HEK293 (cell line): ENCODE measurements around the gene LY6G5B.

ENCODE experiments used
- CTCF ChIP-seq: fragments of 450-650 bp; formaldehyde crosslinking; IDR thresholded peaks from 2 replicates; pipeline ENCODE4 v1.5.1; 2016; ENCODE audit warnings: missing biosample characterization, missing genetic modification characterization
- HIC1 ChIP-seq: fragments of 450-650 bp; formaldehyde crosslinking; IDR thresholded peaks from 2 replicates; pipeline ENCODE4 v1.5.1; 2016; ENCODE audit warnings: missing biosample characterization, missing genetic modification characterization
- KLF7 ChIP-seq: fragments of 450-650 bp; formaldehyde crosslinking; IDR thresholded peaks from 2 replicates; pipeline ENCODE4 v1.5.1; 2016; ENCODE audit warnings: missing biosample characterization, missing genetic modification characterization, borderline replicate concordance
- OSR2 ChIP-seq: fragments of 450-650 bp; formaldehyde crosslinking; IDR thresholded peaks from 2 replicates; pipeline ENCODE4 v1.5.1; 2016; ENCODE audit warnings: missing biosample characterization, missing genetic modification characterization
- PRDM10 ChIP-seq: fragments of 450-650 bp; formaldehyde crosslinking; IDR thresholded peaks from 2 replicates; pipeline ENCODE4 v1.5.1; 2016; ENCODE audit warnings: missing biosample characterization, missing genetic modification characterization
- PRDM2 ChIP-seq: fragments of 450-650 bp; formaldehyde crosslinking; IDR thresholded peaks from 2 replicates; pipeline ENCODE4 v1.5.1; 2016; ENCODE audit warnings: missing biosample characterization, missing genetic modification characterization, borderline replicate concordance
- SP2 ChIP-seq: fragments of 450-650 bp; formaldehyde crosslinking; IDR thresholded peaks from 2 replicates; pipeline ENCODE4 v1.5.1; 2016; ENCODE audit warnings: missing biosample characterization, missing genetic modification characterization
- ZBTB26 ChIP-seq: fragments of 450-650 bp; formaldehyde crosslinking; optimal IDR thresholded peaks from 2 replicates; pipeline ENCODE3; 2016; ENCODE audit warnings: missing biosample characterization, mild to moderate bottlenecking, missing genetic modification characterization
- ZEB2 ChIP-seq: fragments of 450-650 bp; formaldehyde crosslinking; IDR thresholded peaks from 2 replicates; pipeline ENCODE4 v1.5.1; 2016; ENCODE audit warnings: missing biosample characterization, missing genetic modification characterization
- ZFP37 ChIP-seq: fragments of 450-650 bp; formaldehyde crosslinking; IDR thresholded peaks from 2 replicates; pipeline ENCODE4 v1.5.1; 2016; ENCODE audit warnings: missing biosample characterization, missing genetic modification characterization
- ZNF394 ChIP-seq: fragments of 450-650 bp; formaldehyde crosslinking; IDR thresholded peaks from 2 replicates; pipeline ENCODE4 v1.5.1; 2016; ENCODE audit warnings: missing biosample characterization, missing genetic modification characterization, mild to moderate bottlenecking, moderate library complexity, borderline replicate concordance
- ZNF398 ChIP-seq: fragments of 450-650 bp; formaldehyde crosslinking; IDR thresholded peaks from 2 replicates; pipeline ENCODE4 v1.5.1; 2017; ENCODE audit warnings: missing biosample characterization, missing genetic modification characterization
- ZNF423 ChIP-seq: fragments of 450-650 bp; formaldehyde crosslinking; IDR thresholded peaks from 2 replicates; pipeline ENCODE4 v1.5.1; 2016; ENCODE audit warnings: missing biosample characterization, missing genetic modification characterization
- ZNF426 ChIP-seq: fragments of 450-650 bp; formaldehyde crosslinking; IDR thresholded peaks from 2 replicates; pipeline ENCODE4 v1.5.1; 2017; ENCODE audit warnings: missing biosample characterization, missing genetic modification characterization, mild to moderate bottlenecking, inconsistent platforms, moderate library complexity
- ZNF600 ChIP-seq: fragments of 450-650 bp; formaldehyde crosslinking; IDR thresholded peaks from 2 replicates; pipeline ENCODE4 v1.5.1; 2016; ENCODE audit warnings: missing biosample characterization, missing genetic modification characterization
- ZNF623 ChIP-seq: fragments of 450-650 bp; formaldehyde crosslinking; IDR thresholded peaks from 2 replicates; pipeline ENCODE4 v1.5.1; 2016; ENCODE audit warnings: missing biosample characterization, missing genetic modification characterization
- ZNF830 ChIP-seq: fragments of 450-650 bp; IDR thresholded peaks from 2 replicates; pipeline ENCODE4 v1.5.0; 2018; ENCODE audit warnings: missing biosample characterization, missing genetic modification characterization, low read depth, mild to moderate bottlenecking, moderate library complexity
- ZSCAN18 ChIP-seq: fragments of 450-650 bp; formaldehyde crosslinking; IDR thresholded peaks from 2 replicates; pipeline ENCODE4 v1.5.1; 2016; ENCODE audit warnings: missing biosample characterization, missing genetic modification characterization

The LY6G5B gene

GRCh38 chr6:31657406-31658157, 12.2 kb upstream of the LY6G5B start (continued):
- TF ChIP-seq PRDM2 (tag by site-specific recombination) (no peak), OSR2 (tag by site-specific recombination) (no peak), ZNF426 (tag by site-specific recombination) (no peak), ZEB2 (no peak), ZNF600 (tag by site-specific recombination) (peak; percentile 70), ZNF394 (tag by site-specific recombination) (no peak; the same call in 1 of the 2 replicates), ZBTB26 (no peak), ZNF398 (tag by site-specific recombination) (peak; percentile 84), ZNF830 (no peak), KLF7 (tag by site-specific recombination) (no peak), ZFP37 (tag by site-specific recombination) (no peak), CTCF (tag by site-specific recombination) (no peak), PRDM10 (tag by site-specific recombination) (peak; percentile 84), ZSCAN18 (tag by site-specific recombination) (no peak), ZNF623 (no peak), ZNF423 (tag by site-specific recombination) (no peak), HIC1 (tag by site-specific recombination) (no peak), SP2 (0 out of 2 replicates have a peak, but pooled peaks have one; percentile 17)
